Fibroblast of skin of left biceps (primary cell): Measurements from ENCODE around the gene PPM1N.
"Not testable (repeated sequence)": the region's sequence is repeated elsewhere in the genome, so short reads cannot be mapped to it uniquely, and the experiment has no call there.

Experiments used
- DNase-seq, 2 experiments: peaks; one replicate each; pipeline ENCODE4 v3.0.0-alpha.2; 2013; ENCODE audit warnings: low read depth in 2 of 2

The PPM1N gene

DNA sequence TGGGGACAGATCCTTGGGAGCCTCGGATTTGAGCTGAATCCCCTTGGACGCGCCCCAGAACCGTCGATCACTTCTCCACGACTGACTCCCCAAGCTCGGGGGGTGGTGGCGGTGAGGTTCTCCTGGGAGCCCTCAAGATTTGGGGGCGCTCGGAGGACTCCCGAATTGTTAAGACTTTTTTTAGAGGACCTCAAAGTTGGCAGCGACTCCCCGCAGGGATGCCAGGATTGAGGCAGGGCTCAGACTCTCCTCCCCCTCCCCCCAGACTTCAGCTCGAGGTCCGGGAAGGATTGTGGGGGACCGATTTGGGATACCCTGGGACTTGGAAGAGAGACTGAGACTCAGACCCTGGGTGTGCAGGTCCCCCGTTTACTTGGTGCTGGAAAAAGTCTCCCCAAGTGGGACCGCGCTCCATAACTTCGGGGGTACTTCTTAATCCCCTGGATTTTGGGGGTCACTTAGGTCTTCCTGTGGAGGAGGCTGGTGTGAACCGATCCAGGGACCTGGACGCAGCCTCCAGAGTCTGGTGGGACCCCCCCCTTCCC is 9.7 kb downstream of the PPM1N start:
- no peak for DNase-seq

DNA sequence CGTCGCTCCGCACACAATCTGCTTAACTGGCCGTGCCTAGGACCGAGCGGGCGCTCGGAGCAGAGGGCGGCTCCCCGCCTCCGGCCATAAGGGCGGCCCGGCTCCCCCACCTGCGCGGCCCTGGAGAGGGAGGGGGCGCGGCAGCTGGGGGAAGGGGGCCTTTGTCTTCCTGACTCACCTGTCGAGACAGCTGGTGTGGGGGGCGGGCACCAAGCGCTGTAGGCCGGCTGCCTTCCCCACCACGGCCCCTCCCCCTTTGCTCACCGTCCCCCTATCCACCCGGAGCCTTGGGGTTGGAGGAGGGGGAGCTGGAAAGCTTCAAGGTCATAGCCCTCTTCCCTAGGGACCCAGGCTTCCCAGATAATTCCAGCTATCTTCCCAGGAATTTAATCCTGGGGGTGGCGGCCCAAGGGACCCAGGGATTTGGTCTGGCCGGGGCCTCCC is 10.2 kb downstream of the PPM1N start:
- no peak for DNase-seq

DNA sequence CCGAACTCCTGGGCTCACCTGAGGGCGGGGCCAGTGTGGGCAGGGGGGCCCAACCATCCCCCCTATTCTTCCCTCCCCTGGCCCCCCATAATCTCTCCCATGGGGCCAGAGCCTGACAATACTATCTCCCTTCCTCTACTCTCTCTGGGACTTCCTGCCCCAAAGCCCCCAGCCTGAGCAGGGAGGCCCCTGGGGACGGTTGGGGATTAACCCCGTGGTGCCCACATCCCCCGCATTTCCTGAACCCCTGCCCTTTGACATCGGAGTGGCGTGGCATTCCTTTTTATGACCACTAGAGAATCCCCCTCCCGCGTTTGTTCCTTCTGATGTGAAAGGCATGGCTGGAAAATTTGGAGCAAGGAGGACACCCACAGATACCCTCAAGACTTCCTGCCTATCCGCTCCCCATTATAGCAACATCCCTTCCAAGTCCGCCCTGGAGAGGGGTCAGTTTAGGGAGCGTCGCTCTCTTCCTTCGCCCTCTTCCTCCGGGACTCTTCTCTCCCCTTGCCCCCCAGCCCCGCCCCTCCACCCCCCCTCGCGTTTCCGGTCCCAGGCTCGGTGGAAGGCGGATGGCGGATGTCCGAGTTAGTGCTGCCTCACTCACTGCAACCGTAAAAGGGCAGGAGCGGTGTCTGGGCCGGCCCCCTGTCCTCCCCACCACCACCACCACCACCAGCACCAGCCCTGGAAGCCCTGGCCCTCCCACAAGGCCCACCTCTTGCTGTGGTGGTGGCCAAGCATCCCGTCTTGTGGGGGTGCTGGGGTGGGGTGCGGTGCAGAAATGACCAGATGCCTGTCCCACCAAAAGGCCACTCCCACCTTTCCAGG is 10.8 kb downstream of the PPM1N start:
- DNase-seq = no peak

DNA sequence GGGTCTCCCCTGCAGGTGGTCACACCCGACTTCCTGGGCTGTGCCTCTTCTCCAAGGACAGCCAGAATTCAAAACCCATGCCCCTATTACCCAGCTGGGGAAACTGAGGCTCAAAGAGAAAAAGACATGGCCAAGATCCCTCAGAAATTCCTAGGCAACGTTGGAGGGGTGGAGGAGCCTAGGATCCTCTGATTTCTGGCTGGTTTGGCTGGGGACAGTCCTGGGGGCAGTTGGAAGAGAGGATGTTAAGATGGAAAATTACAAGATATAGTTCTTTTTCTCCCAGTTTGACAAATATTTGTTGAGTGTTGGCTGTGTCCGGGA is 11.4 kb downstream of the PPM1N start:
- DNase-seq = no peak

DNA sequence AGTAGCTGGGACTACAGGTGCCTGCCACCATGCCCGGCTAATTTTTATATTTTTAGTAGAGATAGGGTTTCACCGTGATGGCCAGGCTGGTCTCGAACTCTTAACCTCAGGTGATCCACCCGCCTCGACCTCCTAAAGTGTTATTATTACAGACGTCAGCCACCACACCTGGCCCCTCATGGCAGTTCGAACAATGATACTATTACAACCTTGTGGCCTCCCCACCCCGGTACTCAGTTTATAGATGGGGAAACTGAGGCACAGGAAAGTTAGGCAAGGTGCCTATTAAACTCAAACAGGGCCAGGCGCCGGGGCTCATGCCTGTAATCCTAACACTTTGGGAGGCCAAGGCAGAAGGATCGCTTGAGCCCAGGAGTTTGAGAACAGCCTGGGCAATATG is 12.1 kb downstream of the PPM1N start:
- not testable (repeated sequence) for DNase-seq

DNA sequence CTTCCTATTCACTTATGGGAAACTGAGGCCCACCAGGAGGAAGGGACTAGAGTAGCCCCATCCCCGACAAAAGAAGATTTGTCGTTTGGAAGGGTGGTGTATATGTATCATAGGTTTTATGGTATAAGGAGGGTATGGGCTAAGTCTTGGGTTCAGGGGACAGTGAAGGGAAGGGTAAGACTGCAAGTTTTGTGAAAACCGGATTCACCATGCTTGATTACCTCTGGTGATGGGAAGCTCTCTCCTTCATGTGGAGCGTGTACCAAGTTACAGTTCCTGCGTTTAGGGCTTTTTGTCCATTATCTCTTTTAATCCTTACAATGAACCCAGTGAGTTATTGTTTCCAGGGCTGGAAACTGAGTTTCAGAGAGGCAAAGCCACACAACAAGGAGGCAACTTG is 12.8 kb downstream of the PPM1N start:
- no peak for DNase-seq

DNA sequence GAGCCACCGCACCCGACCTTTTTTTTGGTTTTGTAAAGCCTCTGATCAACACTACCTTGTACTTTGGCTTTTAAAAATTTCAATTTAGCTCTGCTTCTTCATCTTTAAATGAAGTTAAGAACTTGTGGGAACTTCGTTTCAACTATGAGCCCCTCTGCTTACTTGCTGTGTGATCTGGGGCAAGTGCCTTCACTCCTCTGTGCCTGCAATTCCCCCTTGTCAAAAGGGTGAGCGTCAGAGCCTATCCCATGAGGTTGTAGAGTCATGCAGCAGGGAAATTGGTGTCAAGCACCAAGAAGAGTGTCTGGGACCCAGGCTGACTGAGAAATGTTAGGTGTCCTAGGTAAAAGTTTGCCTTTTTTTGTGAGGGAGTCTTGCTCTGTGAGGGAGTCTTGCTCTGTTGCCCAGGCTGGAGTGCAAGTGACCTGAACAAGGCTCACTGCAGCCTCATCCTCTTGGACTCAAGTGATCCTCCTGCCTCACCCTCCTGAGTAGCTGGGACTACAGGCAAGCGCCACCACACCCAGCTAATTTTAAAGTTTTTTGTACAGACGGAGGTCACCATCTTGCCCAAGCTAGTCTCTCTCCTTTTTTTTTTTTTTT is 14.7 kb downstream of the PPM1N start:
- DNase-seq = no peak

DNA sequence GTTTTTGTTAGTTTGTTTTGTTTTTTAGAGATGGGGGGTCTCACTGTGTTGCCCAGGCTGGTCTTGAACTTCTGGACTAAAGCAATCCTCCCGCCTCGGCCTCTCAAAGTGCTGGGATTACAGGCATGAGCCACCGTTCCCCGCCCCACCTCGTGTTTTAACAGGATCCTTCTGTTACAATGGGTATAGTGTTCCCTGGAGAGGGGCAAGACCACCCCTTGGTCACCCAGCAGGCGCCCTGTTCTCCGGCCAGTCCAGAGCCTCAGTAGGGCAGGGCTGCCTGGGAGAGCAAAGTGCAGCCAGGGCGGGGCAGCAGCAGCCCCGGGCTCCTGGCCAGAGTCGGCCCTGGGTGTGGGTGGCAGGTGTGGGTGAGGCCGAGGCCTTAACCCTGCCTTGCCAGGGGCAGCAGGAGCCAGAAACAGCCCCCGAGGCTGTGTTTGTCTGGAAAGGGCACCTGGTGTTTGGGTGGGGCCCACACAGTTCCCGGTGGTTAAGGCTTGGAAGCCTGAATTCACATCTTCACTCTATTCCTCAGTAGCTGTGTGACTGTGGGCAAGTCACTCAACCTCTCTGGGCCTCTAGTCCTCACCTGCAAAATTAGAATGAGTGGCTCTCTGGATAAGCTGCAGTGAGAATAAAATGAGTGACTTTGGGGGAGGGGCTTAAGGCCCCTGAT is 16.3 kb downstream of the PPM1N start:
- no peak for DNase-seq

DNA sequence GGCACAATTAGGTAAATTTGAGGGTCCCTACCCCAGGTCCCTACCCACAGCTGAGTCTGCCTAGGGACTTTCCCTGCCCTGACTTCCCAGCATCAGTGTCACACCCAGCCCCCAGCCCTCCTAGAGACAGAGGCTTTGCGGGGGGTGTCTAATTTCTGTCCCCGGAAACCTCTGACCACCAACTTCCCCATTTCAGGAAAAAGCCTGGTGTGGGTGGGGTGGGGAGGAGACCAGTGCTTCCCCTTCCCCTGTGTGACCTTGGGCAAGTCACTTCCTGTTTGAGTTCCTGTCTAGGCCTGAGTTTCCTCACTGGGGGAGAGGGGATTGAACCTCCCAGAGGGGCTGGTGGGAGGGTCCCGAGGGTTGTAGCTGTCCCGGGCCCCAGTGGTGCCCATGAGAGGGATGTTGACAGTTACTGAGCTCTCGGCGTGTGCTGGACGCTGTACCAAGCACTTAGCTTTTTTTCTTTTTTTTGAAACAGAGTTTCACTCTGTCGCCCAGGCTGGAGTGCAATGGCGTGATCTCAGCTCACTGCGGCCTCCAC is 16.9 kb downstream of the PPM1N start:
- DNase-seq = no peak

DNA sequence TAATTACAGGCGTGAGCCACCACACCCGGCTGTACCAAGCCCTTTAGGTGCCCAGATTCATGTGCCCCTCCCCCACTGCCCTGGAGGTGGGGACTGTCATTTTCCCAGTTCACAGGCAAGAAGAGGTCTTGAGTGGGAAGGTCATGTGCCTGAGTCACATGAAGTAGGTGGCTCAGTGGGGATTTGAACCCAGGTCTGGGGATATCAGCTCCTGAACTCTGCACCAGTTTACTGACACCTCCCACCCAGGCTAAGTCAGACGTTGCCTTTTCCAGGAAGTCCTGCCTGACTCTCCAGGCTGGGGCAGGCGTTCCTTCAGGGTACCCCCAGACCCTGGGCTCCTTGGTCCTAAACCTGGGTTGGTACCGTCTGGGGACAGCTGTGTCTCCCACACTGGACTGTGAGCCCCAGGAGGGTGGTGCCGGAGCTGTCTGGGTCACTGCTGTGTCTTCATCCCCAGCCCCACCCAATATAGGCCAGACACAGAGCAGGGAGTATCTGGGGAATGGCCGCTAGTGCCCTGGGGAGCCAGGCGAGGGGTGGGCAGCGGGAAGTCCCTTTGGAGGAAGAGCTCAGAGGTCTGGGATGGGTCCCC is 17.7 kb downstream of the PPM1N start:
- DNase-seq = no peak

DNA sequence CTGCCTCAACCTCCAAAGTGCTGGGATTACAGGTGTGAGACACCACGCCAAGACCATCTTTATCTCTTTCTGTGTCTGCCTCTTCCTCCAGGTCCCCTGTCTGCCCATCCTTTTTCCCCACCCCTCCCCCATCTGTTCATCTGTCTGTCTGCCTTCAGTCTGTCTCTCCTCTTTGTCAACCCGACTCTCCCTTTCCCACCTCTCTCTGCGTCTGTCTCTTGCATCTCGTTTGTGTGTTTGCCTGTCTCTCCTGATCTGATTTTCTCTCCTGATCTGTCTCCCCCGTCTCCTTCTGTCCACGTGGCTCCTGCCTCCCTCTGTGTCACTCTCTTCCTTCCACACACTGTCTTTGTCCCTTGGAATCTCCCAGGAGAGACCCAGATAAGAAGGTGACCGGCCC is 19.0 kb downstream of the PPM1N start:
- no peak for DNase-seq

DNA sequence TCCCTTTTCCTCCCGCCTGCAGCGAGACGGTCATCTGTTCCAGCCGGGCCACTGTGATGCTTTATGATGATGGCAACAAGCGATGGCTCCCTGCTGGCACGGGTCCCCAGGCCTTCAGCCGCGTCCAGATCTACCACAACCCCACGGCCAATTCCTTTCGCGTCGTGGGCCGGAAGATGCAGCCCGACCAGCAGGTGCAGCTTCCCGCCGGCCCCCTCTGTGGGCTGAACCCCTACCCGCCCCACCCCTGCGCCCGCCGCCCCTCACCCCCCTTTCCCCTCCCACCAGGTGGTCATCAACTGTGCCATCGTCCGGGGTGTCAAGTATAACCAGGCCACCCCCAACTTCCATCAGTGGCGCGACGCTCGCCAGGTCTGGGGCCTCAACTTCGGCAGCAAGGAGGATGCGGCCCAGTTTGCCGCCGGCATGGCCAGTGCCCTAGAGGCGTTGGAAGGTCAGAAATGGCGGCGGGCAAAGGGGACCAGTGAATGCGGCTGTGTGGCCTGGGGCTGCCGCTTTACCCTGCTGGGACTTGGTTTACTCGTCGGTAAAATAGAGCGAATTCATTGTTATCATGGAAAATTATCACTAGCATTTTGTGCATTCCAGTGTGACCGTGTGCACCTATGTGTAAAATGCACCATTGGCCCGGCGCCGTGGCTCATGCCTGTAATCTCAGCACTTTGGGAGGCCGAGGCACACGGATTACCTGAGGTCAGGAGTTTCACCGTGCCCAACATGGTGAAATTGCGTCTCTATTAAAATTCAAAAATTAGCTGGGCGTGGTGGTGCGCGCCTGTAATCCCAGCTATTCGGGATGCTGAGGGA is 19.6 kb downstream of the PPM1N start:
- no peak for DNase-seq

DNA sequence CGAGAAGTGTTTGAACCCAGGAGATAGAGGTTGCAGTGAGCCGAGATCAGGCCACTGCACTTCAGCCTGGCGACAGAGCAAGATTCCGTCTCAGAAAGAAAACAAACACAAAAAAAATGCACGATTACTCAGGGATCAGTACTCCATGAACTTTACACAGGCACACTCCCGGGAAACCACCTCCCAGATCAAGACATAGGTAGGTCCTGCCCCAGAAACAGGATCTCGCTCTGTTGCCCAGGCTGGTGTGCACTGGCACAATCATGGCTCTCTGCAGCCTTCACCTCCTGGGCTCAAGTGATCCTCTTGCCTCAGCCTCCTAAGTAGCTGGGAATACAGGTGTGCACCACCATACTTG is 20.2 kb downstream of the PPM1N start:
- no peak for DNase-seq

DNA sequence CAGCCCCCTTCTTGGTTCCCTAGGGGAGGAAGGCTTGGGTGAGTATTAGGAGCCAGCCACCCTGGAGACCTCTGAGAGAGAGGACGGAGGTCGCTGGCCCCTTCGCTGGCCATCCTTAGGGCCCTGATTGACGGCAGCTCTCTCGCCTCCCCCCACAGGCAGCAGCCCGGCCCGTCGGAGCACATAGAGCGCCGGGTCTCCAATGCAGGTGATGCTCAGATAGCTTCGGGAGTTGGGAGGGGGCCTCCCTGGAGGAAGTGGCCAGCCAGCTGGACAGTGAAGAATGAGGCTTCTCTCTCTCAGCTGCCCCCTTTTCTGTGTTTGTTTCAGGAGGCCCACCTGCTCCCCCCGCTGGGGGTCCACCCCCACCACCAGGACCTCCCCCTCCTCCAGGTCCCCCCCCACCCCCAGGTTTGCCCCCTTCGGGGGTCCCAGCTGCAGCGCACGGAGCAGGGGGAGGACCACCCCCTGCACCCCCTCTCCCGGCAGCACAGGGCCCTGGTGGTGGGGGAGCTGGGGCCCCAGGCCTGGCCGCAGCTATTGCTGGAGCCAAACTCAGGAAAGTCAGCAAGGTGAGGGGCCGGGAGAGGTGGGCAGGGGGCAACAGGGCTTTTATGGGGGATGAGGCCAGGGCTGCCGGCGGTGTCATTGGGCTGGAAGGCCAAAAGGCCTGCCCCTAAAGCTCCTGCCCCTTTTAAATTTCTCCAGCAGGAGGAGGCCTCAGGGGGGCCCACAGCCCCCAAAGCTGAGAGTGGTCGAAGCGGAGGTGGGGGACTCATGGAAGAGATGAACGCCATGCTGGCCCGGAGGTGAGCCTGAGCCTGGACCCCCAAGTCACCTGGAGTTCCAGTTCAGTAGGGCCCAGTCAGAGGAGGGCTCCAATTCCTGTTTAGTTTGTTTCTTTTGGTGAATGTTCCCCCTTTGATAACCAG is 24.0 kb downstream of the PPM1N start:
- DNase-seq = no peak

DNA sequence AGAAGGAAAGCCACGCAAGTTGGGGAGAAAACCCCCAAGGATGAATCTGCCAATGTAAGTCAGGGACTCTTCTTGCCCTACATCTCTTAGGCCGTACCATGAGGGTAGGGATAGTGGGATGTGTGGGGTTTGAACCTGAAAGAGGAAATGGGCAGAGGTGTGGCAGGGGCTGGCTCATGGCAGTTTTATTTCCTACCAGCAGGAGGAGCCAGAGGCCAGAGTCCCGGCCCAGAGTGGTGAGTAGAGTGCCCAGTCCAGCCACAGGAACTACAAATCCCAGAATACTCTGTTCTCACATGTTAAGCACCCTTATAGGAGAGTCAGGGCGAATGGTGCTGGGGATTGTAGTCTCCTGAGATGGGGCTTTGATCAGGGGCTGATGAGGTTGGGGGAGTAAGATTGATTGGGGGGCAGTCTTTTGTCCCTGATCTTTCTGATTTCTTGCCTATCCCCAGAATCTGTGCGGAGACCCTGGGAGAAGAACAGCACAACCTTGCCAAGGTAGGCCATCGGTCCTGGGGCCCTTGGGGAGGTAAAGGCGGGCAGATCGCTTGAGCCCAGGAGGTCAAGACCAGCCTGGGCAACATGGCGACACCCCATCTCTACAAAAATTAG is 25.5 kb downstream of the PPM1N start:
- DNase-seq = peak; percentile 41 to 44

DNA sequence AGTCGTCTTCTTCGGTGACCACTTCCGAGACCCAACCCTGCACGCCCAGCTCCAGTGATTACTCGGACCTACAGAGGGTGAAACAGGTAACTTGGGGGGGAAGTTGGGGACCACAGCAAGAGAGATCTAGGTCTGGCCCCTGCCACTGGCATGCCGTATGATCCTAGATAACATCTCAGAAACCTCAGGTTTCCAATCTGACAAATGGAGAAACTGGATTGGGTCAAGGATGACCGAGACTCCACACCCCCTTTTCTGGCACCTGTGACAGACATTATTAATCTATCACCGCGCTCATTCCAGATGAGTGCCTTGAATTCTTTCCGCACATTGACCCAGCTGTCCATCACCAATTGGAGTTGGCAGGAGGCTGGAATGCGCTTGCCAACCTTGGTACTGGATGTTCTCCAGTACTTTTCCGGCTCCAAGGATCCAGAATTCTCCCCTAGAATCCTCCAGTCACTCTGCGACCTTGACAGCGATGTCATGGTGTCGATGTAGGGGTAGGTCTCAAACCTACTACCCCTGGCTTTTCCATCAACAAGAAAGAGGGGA is 26.4 kb downstream of the PPM1N start:
- no peak for DNase-seq

DNA sequence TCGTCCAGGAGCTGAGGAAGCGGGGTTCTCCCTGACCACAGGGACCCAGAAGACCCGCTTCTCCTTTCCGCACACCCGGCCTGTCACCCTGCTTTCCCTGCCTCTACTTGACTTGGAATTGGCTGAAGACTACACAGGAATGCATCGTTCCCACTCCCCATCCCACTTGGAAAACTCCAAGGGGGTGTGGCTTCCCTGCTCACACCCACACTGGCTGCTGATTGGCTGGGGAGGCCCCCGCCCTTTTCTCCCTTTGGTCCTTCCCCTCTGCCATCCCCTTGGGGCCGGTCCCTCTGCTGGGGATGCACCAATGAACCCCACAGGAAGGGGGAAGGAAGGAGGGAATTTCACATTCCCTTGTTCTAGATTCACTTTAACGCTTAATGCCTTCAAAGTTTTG is 27.9 kb downstream of the PPM1N start:
- DNase-seq = peak; percentile 43

DNA sequence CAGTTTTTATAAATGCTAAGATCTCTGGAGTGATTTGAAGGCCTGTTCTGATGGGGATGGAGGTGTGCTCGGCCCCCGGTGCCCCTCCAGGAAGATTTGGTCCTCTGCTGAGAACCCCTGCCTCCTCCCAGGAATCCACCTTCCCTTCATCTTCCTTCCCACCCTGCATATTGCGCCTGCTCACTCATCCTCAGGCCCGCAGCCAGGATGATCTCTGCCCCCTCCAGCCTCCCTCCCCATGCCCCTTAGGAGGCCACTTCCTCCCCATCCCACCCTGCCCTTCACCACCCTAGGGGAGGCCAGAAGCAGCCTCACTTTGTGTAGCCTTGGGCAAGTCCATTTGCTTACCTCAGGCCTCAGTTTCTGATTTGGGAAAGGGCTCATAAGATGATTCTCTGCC is 28.7 kb downstream of the PPM1N start:
- no peak for DNase-seq

DNA sequence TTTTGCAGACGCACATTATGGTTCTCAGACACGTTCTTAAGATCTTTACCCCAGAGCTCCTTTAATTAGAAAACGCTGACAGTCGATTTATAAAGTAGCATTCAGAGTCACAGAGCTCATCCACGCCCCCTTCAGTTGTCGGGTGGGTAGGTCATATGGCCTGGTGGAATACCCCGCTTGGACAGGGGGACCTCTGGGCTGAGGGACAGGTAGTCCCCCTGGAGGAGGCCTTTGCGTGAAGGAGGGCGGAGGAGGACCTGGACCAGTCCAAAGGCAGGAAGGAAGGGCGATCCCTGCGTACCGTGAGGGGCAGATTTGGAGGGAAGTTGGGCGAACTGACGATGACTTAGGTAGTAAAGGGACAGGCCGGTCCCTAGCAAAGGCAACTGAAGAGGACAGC is 29.5 kb downstream of the PPM1N start:
- no peak for DNase-seq
